Measurements from ENCODE around the gene TMPRSS15.

DNA sequence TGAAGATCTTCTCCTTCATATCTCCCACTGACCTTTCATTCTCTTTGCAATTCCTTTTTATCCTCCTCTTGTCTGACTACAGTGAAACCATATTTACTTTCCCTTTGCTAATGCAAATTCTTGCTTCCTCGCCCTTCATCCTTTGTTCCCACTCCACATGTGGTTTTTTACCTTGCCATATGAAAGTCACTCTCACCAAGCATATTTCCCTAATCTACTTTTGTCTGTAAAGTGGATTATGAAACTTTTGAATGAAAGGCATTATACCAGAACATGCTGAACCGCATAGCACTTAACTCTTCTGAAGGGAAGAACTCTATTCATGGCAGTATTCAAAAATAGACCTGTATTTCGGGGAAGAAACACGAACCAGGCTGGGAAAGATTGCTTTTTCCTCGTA is 8.0 kb upstream of the TMPRSS15 start:
- TF ChIP-seq POLR2AphosphoS5 (IDR thresholded peaks at IDR 0.05; ENCODE audit: low read depth, low read length) (no peak), TAF1 (IDR thresholded peaks at IDR 0.05; ENCODE audit: borderline replicate concordance, insufficient read depth, low read length) (no peak)

All from PFSK-1 (cell line).